ENCODE results near the gene ENOX1.

ENOX1 gene

GRCh38 chr13:43650882-43651281 is 135.9 kb downstream of the ENOX1 start:
- TF ChIP-seq ZFX (IDR thresholded peaks at IDR 0.05; ENCODE audit: borderline replicate concordance) = no peak
- TF ChIP-seq CTCF (IDR thresholded peaks at IDR 0.05) = no peak
- H3K27ac ChIP-seq = no peak overlapping the region

- TF ChIP-seq ZFX (IDR thresholded peaks at IDR 0.05; ENCODE audit: borderline replicate concordance) = no peak
- TF ChIP-seq CTCF (IDR thresholded peaks at IDR 0.05) = no peak
- H3K27ac ChIP-seq = no peak overlapping the region
These were observed 138.0 kb downstream of the ENOX1 start for GRCh38 chr13:43648733-43649132.

GRCh38 chr13:43647471-43647870 is 139.3 kb downstream of the ENOX1 start:
- H3K27ac ChIP-seq = no peak overlapping the region
- TF ChIP-seq ZFX (IDR thresholded peaks at IDR 0.05; ENCODE audit: borderline replicate concordance) (no peak), CTCF (IDR thresholded peaks at IDR 0.05) (no peak)

GRCh38 chr13:43640476-43640875 is 146.3 kb downstream of the ENOX1 start:
- TF ChIP-seq CTCF (IDR thresholded peaks at IDR 0.05) (no peak), ZFX (IDR thresholded peaks at IDR 0.05; ENCODE audit: borderline replicate concordance) (no peak)
- H3K27ac ChIP-seq = no peak overlapping the region

GRCh38 chr13:43631106-43631505 is 155.7 kb downstream of the ENOX1 start:
- TF ChIP-seq ZFX (IDR thresholded peaks at IDR 0.05; ENCODE audit: borderline replicate concordance) = no peak
- TF ChIP-seq CTCF (IDR thresholded peaks at IDR 0.05) = no peak
- H3K27ac ChIP-seq = no peak overlapping the region

GRCh38 chr13:43629691-43630480 is 156.9 kb downstream of the ENOX1 start:
- no peak overlapping the region for H3K27ac ChIP-seq
- no peak for TF ChIP-seq ZFX (IDR thresholded peaks at IDR 0.05; ENCODE audit: borderline replicate concordance)
- TF ChIP-seq CTCF (IDR thresholded peaks at IDR 0.05) = no peak

- TF ChIP-seq ZFX (IDR thresholded peaks at IDR 0.05; ENCODE audit: borderline replicate concordance) (no peak), CTCF (IDR thresholded peaks at IDR 0.05) (no peak)
- no peak overlapping the region for H3K27ac ChIP-seq
These were observed 159.8 kb downstream of the ENOX1 start for GRCh38 chr13:43626994-43627393.
